Neutrophil (primary cell): ENCODE data around the gene CCDC177.

ENCODE experiments used
- H3K27ac ChIP-seq: fragments of 200-600 bp; sonication (generic); 2 replicates; pipeline ENCODE4 v1.5.1; 2016; ENCODE audit warnings: mild to moderate bottlenecking, moderate library complexity
- H3K27me3 ChIP-seq: fragments of 200-600 bp; sonication (generic); 2 replicates; pipeline ENCODE4 v1.6.0; 2016; ENCODE audit warnings: mild to moderate bottlenecking
- H3K36me3 ChIP-seq: fragments of 200-600 bp; sonication (generic); 2 replicates; pipeline ENCODE4 v1.5.1; 2017
- H3K4me1 ChIP-seq, 2 experiments: fragments of 200-600 bp in 1 of 2; sonication (generic) in 1 of 2; 1 replicate in 1 of 2; 2 replicates in 1 of 2; pipeline versions ENCODE4 v1.5.1 to v1.6.1; 2013 to 2016; ENCODE audit warnings: low read depth in 1 of 2, low read length in 1 of 2, mild to moderate bottlenecking in 1 of 2, moderate library complexity in 1 of 2; ENCODE audit not compliant: control insufficient read depth in 1 of 2, insufficient read depth in 1 of 2
- H3K4me3 ChIP-seq, 2 experiments: fragments of 200-600 bp in 1 of 2; sonication (generic) in 1 of 2; 1 replicate in 1 of 2; 2 replicates in 1 of 2; pipeline ENCODE4 v1.5.1; 2013 to 2016; ENCODE audit warnings: low read depth in 1 of 2, low read length in 1 of 2, mild to moderate bottlenecking in 1 of 2, moderate library complexity in 1 of 2
- H3K9me3 ChIP-seq: fragments of 200-600 bp; sonication (generic); 2 replicates; pipeline ENCODE4 v1.5.1; 2016
- CTCF ChIP-seq: fragments of 200-600 bp; sonication (generic); IDR thresholded peaks from 2 replicates; pipeline ENCODE4 v1.5.1; 2016; ENCODE audit warnings: antibody characterized with exemption

The CCDC177 gene

GRCh38 chr14:69595336-69595735, 20.7 kb upstream of the CCDC177 start:
- TF ChIP-seq CTCF: no peak
- Histone ChIP-seq H3K4me1 (no peaks in the 10 kb centered on the region), H3K9me3 (no peaks in the 10 kb centered on the region), H3K27me3 (no peaks in the 10 kb centered on the region), H3K27ac (no peak overlapping the region), H3K4me3 (no peak overlapping the region), H3K36me3 (no peaks in the 10 kb centered on the region)

GRCh38 chr14:69594846-69595245, 20.2 kb upstream of the CCDC177 start:
- no peaks in the 10 kb centered on the region for H3K4me1 ChIP-seq
- no peaks in the 10 kb centered on the region for H3K36me3 ChIP-seq
- TF ChIP-seq CTCF: no peak
- H3K27me3 ChIP-seq: no peaks in the 10 kb centered on the region
- H3K27ac ChIP-seq: no peak overlapping the region
- H3K9me3 ChIP-seq: no peaks in the 10 kb centered on the region
- no peak overlapping the region for H3K4me3 ChIP-seq

GRCh38 chr14:69593018-69593677, 18.5 kb upstream of the CCDC177 start:
- H3K27ac ChIP-seq: no peak overlapping the region
- H3K27me3 ChIP-seq: no peaks in the 10 kb centered on the region
- H3K4me3 ChIP-seq: no peak overlapping the region
- no peaks in the 10 kb centered on the region for H3K9me3 ChIP-seq
- TF ChIP-seq CTCF: no peak
- no peaks in the 10 kb centered on the region for H3K4me1 ChIP-seq
- no peaks in the 10 kb centered on the region for H3K36me3 ChIP-seq

- TF ChIP-seq CTCF: no peak
- Histone ChIP-seq H3K9me3 (no peaks in the 10 kb centered on the region), H3K36me3 (no peaks in the 10 kb centered on the region)
These were observed 16.6 kb upstream of the CCDC177 start for GRCh38 chr14:69591317-69591716.

GRCh38 chr14:69587389-69587788, 12.7 kb upstream of the CCDC177 start:
- H3K27ac ChIP-seq: no peak overlapping the region

More at GRCh38 chr14:69591317-69591716, 16.6 kb upstream of the CCDC177 start:
- H3K4me3 ChIP-seq: no peak overlapping the region
- H3K27ac ChIP-seq: no peak overlapping the region
- H3K4me1 ChIP-seq: no peaks in the 10 kb centered on the region
- H3K27me3 ChIP-seq: no peaks in the 10 kb centered on the region

More at GRCh38 chr14:69587389-69587788, 12.7 kb upstream of the CCDC177 start:
- no peaks in the 10 kb centered on the region for H3K4me1 ChIP-seq
- H3K4me3 ChIP-seq: no peak overlapping the region
- H3K36me3 ChIP-seq: no peaks in the 10 kb centered on the region
- H3K27me3 ChIP-seq: no peaks in the 10 kb centered on the region
- no peak for TF ChIP-seq CTCF
- no peaks in the 10 kb centered on the region for H3K9me3 ChIP-seq
